Muscle layer of colon (tissue), 2 donors: Measurements from ENCODE around the gene KRTAP10-7.
"Not testable (repeated sequence)": the region's sequence is repeated elsewhere in the genome, so short reads cannot be mapped to it uniquely, and the experiment has no call there.

Experiments used
- H3K27ac ChIP-seq: one replicate; pipeline ENCODE4 v1.7.0; 2013; ENCODE audit warnings: low read depth, mild to moderate bottlenecking, low read length, moderate library complexity
- H3K27me3 ChIP-seq, 2 donors: one replicate each; pipeline ENCODE4 v1.7.0; 2013; ENCODE audit warnings: low read length in 2 of 2, mild to moderate bottlenecking in 2 of 2; ENCODE audit not compliant: insufficient read depth in 2 of 2, control insufficient read depth in 1 of 2
- H3K36me3 ChIP-seq: one replicate; pipeline ENCODE4 v1.7.0; 2013; ENCODE audit warnings: mild to moderate bottlenecking, low read length; ENCODE audit not compliant: insufficient read depth
- H3K4me1 ChIP-seq: one replicate; pipeline ENCODE4 v1.7.0; 2013; ENCODE audit warnings: mild to moderate bottlenecking, low read length; ENCODE audit not compliant: insufficient read depth
- H3K4me3 ChIP-seq, 2 donors: one replicate each; pipeline ENCODE4 v1.7.0; 2013; ENCODE audit warnings: low read length in 2 of 2, low read depth in 1 of 2, mild to moderate bottlenecking in 1 of 2, moderate library complexity in 1 of 2
- H3K9ac ChIP-seq: one replicate; pipeline ENCODE4 v1.7.0; 2013; ENCODE audit warnings: low read length
- H3K9me3 ChIP-seq: one replicate; pipeline ENCODE4 v1.7.0; 2013; ENCODE audit warnings: mild to moderate bottlenecking, low read length
- donor health status: abdominal sarcoma.
- donor health status: Adenocarcinoma of cecum.

KRTAP10-7 gene

GRCh38 chr21:44616591-44616926, 16.2 kb downstream of the KRTAP10-7 start:
- Histone ChIP-seq H3K27me3 (peaks cover 0 to 16% of the 10 kb centered on the region in 2 donors), H3K4me3 (no peak overlapping the region), H3K4me1 (no peaks in the 10 kb centered on the region), H3K27ac (no peak overlapping the region), H3K9me3 (no peaks in the 10 kb centered on the region), H3K9ac (no peak overlapping the region), H3K36me3 (no peaks in the 10 kb centered on the region)

- no peaks in the 10 kb centered on the region for H3K36me3 ChIP-seq
- no peak overlapping the region for H3K4me3 ChIP-seq
- H3K27ac ChIP-seq: no peak overlapping the region
- H3K9ac ChIP-seq: no peak overlapping the region
- H3K4me1 ChIP-seq: no peaks in the 10 kb centered on the region
- no peaks in the 10 kb centered on the region for H3K9me3 ChIP-seq
- H3K27me3 ChIP-seq: peaks cover 0 to 16% of the 10 kb centered on the region in 2 donors
These were observed 16.7 kb downstream of the KRTAP10-7 start for GRCh38 chr21:44617071-44617501.

GRCh38 chr21:44618504-44618903, 18.1 kb downstream of the KRTAP10-7 start:
- Histone ChIP-seq H3K27ac (no peak overlapping the region), H3K4me3 (no peak overlapping the region), H3K27me3 (peaks cover 0 to 13% of the 10 kb centered on the region in 2 donors), H3K4me1 (no peaks in the 10 kb centered on the region), H3K9ac (no peak overlapping the region), H3K9me3 (no peaks in the 10 kb centered on the region), H3K36me3 (no peaks in the 10 kb centered on the region)

- no peaks in the 10 kb centered on the region for H3K9me3 ChIP-seq
- H3K36me3 ChIP-seq: no peaks in the 10 kb centered on the region
- H3K4me3 ChIP-seq: no peak overlapping the region
- H3K4me1 ChIP-seq: no peaks in the 10 kb centered on the region
- H3K27ac ChIP-seq: no peak overlapping the region
- no peak overlapping the region for H3K9ac ChIP-seq
- H3K27me3 ChIP-seq: peaks cover 0 to 9% of the 10 kb centered on the region in 2 donors
These were observed 18.5 kb downstream of the KRTAP10-7 start for GRCh38 chr21:44618909-44619308.

- Histone ChIP-seq H3K36me3 (no peaks in the 10 kb centered on the region), H3K27ac (no peak overlapping the region), H3K9me3 (no peaks in the 10 kb centered on the region), H3K4me1 (no peaks in the 10 kb centered on the region), H3K4me3 (no peak overlapping the region), H3K9ac (no peak overlapping the region), H3K27me3 (peaks cover 0 to 7% of the 10 kb centered on the region in 2 donors)
These were observed 19.5 kb downstream of the KRTAP10-7 start for GRCh38 chr21:44619886-44620285.

- Histone ChIP-seq H3K27ac (no peak overlapping the region), H3K4me1 (no peaks in the 10 kb centered on the region), H3K9me3 (no peaks in the 10 kb centered on the region), H3K27me3 (peaks cover 0 to 14% of the 10 kb centered on the region in 2 donors), H3K36me3 (no peaks in the 10 kb centered on the region), H3K4me3 (no peak overlapping the region), H3K9ac (no peak overlapping the region)
These were observed 23.2 kb downstream of the KRTAP10-7 start for GRCh38 chr21:44623575-44623974.

GRCh38 chr21:44625756-44626155, 25.4 kb downstream of the KRTAP10-7 start:
- Histone ChIP-seq H3K4me1 (no peaks in the 10 kb centered on the region), H3K27ac (no peak overlapping the region), H3K9me3 (no peaks in the 10 kb centered on the region), H3K27me3 (peaks cover 0 to 21% of the 10 kb centered on the region in 2 donors), H3K36me3 (no peaks in the 10 kb centered on the region), H3K4me3 (no peak overlapping the region), H3K9ac (no peak overlapping the region)

- no peaks in the 10 kb centered on the region for H3K36me3 ChIP-seq
- no peak overlapping the region for H3K4me3 ChIP-seq
- H3K9me3 ChIP-seq: no peaks in the 10 kb centered on the region
- no peak overlapping the region for H3K27ac ChIP-seq
- no peak overlapping the region for H3K9ac ChIP-seq
- H3K4me1 ChIP-seq: no peaks in the 10 kb centered on the region
- peaks cover 0 to 21% of the 10 kb centered on the region in 2 donors for H3K27me3 ChIP-seq
These were observed 25.9 kb downstream of the KRTAP10-7 start for GRCh38 chr21:44626262-44626661.

GRCh38 chr21:44626673-44627143, 26.3 kb downstream of the KRTAP10-7 start, which contains the start of gene KRTAP10-9:
Gene KRTAP10-9 (plus strand): TSS chr21:44627093. CDS start chr21:44627172, 79 bp downstream.
- Histone ChIP-seq H3K4me3 (no peak within 1 kb of the TSS), H3K27me3 (peaks cover 0 to 21% of the 10 kb centered on the region in 2 donors), H3K4me1 (no peaks in the 10 kb centered on the region), H3K9ac (no peak within 1 kb of the TSS), H3K36me3 (no peaks in the 10 kb centered on the region), H3K9me3 (no peaks in the 10 kb centered on the region), H3K27ac (no peak within 1 kb of the TSS)

- not testable (repeated sequence) for H3K4me3 ChIP-seq, H3K4me1 ChIP-seq, H3K9me3 ChIP-seq
These were observed 26.9 kb downstream of the KRTAP10-7 start for GRCh38 chr21:44627181-44627822.

GRCh38 chr21:44627831-44628233, 27.4 kb downstream of the KRTAP10-7 start:
- H3K9me3 ChIP-seq, H3K4me1 ChIP-seq, H3K9ac ChIP-seq, H3K4me3 ChIP-seq, H3K27ac ChIP-seq, H3K36me3 ChIP-seq: not testable (repeated sequence)
- peaks cover 0 to 21% of the 10 kb centered on the region in 2 donors for H3K27me3 ChIP-seq

More at GRCh38 chr21:44627181-44627822, 26.9 kb downstream of the KRTAP10-7 start:
- not testable (repeated sequence) for H3K9ac ChIP-seq, H3K27ac ChIP-seq, H3K36me3 ChIP-seq
- peaks cover 0 to 21% of the 10 kb centered on the region in 2 donors for H3K27me3 ChIP-seq
